Measurements from ENCODE around the gene BCAS3.

The BCAS3 gene

DNA sequence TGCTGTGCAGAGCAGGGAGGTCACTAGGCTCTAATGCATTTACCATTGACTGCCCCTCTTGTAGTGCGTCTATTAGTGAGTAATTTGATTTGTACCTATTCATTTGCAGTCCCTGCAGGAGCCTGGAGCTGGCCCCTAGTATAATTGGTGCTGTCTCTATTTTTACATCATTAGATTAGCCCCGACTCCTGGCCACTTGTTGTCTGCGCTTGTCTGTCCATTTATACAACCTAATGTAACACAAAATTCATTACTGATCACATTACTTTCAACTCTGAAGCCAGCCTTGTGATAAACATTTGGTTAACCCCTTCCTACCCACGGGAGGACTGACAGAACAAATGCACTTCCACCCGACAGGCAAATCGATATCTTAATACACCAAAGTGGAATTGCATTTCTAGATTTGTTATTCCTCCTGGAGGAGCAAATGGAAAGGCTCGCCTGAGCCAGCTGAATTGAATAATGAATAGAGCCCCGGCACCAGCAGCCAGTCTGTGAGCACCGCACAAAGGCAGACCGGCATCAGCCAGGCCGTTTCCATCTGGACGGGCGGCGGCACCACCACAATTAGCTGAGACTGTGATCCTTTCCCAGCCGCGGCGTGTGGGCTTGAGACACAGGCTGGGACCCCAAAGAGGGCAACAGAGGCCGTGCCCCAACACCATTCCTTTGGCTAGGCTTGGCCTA is 703.3 kb downstream of the BCAS3 start:
- DNase-seq: no peak

DNA sequence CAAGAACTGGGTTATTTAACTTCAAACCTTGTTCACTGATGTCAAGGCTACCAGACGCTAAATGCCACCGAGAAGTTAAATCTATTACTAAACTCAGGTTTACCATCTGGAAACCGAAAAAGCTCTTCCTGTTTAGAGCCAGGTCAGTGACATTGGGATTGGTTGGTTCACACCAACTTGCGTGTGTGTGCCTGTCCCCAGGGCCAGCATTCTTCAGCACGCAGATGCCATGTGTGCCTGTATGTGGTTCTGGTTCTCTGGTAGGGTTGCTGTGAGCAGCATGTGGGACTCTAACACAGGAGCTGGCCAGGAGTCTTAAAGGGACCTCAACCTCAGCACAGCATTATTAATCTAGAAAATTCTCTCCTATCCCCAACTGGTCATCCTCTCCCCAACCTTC is 703.9 kb downstream of the BCAS3 start:
- DNase-seq: no peak

DNA sequence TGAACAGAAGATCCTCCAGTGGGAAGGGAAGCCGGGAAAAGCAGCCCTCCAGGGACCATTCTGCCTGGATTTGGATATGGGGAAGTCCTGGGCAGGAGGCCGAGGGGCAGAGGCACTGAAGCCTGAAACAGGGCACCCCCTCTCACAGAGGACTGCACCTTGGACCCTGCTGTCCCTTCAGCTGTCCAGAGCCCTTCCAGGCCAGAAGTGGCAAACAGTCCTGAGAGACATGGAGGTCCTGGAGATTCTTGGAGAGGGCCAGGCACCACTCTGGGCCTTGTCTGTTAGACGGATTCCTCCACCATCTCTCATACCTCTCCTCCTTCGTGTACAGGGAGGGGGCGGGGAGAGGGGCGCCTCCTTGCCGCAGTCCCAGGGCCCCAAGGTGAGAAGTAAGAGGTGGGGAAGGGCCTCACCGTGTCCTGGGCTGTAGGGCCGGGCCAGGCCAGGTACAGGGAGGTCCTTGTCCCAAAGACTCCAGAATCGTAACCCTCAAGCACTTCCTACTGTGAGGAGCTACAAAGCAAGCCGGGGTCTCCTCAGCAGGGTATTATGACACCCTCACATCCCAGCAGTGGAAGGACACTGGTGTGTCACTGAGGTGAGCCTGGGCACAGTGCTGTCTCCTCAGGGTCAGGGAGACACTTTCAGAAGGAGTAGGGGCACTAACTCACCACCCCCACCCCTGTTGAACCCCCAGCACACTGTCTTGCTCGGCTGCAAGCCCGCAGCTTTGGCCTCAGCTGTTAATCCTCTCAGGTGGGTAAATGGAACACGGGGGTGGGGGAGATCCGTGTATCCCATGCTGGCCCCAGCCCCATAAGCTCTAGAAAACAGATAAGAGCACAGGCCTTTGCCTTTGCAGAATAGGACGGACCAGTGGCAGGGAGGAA is 705.4 kb downstream of the BCAS3 start:
- DNase-seq: no peak

DNA sequence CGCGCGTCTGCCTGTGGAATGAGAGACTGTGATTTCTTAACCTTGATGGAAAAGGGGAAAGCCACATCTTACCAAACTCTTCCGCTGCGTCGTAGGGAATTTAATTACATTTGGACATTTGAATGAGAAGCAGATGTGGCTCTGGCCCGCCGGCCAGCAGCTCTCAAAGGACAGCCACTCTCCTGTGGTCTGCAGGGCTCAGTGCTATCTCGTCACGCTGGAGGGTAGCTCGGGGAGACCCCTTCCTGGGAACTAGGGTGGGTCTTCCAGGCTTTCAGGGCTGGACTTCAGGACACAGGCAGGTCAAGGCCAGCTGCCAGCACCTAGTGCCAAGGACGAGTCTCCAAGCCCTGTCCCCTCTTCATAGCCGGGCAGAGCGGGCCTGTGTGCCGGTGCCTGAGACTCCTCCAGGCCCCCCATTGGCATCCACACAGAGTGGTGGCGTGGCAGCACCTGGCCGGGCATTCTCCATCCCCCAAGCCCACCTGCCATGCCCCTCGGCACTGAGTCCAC is 706.1 kb downstream of the BCAS3 start:
- no peak for DNase-seq

DNA sequence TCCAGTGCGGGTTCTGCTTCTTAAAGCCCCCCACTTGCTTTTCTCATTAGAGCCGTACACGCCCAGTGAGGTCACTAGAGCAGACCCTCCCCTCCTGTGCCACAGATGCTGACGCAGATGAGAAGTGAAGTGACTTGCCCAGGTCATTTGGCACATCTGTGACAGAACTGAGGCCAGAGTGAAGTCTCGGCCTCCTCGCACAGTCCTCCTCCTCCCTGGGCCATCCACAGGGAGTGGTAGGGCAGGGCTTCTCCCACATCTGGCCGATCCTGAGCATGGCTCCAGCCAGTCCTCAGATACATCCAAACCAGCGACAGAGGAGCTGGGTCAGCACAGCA is 706.7 kb downstream of the BCAS3 start:
- no peak for DNase-seq

DNA sequence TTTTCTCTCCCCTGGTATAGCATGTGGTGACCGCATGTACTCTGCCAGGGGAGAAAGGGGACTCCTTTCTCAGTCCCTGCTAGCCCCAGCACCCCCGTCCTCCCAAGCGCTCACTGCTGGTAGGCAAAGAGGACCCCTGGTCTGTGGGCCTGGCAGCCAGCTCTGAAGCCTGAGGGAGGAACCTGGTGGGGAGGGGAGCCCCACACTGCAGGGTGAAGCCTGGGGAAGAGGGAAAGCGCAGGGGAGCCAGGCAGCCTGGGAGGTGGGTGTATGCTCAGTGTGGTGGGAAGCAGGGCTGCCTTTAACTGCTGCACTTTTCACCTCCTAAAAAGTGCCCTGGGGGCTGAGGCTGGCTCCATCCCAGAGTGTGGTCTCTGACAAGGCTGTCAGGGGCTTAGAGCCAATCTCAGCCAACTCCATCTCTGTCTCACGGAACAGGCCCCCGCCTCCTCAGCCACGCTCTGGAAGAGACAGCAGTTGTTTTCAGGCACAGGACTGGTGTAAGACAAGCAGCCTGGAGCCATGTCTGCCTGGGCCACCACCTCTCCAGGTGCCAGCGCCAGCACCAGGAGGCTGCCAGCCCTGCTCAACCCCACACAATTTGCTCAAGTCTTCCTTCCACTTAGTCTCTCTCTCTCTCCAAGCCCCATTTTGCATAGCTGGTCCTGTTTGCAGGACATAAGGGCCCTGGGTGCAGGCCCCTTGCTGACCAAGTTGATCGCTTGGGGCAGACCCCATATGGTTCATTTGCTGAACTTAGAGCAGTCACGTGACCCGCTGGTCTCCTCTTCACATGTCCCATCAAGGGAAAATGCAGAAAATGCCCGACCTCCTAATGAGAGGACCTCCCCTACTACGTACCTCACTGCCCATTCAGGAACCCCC is 707.3 kb downstream of the BCAS3 start:
- DNase-seq: no peak

DNA sequence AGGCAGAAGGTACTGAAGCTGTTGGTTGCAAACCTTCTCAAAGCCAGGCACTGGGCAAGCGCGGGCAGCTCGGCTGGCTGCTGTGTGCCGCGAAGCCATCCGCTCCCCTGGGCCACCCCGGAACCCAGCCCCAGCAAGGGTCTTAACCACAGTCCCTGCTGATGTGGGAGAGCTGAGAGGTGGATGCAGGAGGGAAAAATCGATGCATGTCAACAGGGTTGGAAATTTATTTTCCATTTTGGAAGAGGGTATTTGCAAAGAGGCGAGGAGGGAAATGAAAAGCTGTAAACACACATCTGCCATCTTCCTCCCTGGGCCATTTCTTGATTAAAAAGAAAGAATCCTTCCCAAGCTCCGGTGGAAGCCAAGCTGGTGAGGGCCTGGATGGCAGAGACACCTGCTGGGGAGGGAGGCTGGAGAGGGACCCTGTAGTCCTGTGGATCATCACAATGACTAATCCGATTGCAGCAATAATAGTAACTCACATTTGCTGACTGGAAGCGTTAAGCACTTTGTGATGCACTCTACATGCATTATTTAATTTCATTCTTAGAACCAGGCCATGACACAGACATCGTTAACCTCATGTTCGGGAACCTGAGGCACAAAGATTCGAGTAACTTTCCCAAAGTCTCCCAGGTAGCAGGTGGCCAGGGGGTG is 708.1 kb downstream of the BCAS3 start:
- no peak for DNase-seq

DNA sequence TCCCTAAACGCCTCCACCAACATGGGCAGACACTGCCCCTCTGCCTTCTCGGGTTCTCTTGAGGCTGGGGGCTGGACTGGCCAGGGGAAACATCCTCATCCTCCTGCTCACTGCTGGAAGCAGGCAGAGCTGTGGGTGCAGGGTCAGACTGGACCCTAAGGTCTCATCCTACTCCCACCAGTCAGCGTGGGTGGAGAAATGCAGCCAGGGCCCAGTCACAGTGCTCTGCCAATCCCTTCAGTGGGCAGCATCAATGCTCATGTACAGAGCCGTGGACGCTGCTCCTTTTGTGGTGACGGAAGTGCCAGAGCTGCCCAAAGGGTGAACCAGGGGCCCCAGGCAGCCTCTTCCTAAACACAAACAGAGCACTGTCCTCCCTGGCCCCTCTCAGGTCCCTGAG is 708.6 kb downstream of the BCAS3 start:
- DNase-seq: no peak

DNA sequence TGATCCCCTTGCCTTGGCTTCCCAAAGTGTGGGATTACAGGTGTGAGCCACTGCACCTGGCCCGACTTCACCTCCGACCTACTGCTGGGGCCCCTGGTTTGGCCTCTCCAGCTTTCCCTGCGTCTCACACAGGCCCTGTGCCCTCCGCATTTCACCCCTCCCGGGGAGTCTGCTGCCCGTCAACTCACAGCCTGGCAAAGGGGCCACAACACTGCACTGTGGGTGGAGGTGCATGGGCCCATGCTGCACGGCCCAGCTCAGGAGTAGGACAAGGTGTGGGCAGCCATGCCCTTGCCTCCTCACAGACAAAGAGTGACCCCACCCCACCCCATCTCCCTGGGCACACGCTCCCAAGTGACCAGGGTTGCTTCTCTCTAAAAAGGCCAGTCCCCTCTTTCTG is 709.4 kb downstream of the BCAS3 start:
- DNase-seq: no peak

DNA sequence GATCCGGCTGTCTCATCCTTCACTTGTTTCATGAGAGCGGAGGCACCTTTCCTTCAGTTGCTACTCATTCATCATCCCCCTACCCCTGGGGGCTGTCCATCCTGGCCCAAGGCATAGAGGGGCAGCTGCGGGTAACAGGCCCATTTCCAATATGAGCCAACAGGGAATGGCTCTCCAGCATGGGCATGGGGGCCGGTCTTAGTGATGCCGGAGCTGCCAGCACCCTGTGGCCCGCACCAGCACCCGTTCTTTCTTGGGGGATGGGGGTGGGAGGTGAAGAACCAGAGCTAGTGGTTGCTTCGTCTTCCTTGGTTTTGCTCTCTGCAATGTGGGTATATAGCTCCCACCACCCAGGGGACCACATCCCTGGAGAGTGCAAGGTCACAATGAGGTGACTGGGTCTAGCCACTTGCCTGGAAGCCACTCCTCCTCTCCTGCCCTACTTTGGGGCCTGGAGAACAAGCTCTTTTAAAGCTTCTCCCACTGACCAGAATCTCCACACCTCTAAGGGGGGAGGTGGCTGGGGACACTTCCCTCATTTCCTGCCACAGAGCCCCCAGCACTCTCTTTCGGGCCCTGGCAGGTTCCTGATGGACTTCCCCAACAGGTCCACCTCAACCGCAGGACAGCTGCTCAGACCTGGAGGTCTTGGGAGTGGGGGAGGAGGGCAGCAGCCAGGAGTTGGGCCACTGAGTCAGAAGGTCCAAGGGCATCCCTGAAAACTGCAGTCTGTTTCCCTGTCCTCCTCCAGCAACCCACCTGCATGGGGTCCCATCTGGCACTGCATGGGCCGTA is 710.1 kb downstream of the BCAS3 start:
- DNase-seq: no peak

DNA sequence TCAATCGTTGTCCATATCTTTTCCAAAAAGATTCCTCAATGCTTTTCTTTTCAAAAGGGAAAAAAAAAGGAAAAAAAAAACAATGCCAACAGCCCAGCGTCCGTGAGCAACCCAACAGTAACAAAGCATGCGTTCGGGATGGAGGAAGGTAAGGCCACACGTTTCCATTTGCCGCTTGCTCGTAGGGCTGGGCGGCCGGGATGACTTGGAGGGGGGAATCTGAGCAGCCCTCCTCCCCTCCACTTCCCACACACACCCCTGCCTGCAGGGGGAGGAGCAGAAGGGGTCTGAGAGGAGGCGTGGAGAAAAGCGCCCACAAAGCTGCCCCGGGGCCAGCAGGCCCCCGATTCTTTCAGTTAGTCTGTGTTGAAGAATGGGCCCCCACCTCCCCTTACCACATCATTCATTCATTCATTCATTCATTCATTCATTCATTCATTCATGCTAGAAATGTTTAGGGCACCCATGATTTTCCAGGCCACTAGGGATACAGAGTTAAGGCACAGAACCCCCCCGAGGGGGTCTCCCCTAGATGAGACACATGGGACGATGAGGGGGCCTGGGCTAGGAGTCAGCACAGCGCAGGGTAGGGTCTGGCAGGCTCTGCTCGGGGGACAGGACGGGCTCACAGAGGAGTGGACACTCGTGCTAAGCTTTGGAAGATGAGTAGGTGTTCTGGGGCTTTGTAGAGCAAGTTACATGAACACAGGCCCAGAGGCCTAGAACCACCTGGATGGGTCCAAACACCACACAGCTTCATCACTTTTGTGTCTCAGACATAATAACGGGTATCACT is 711.1 kb downstream of the BCAS3 start:
- DNase-seq: no peak

DNA sequence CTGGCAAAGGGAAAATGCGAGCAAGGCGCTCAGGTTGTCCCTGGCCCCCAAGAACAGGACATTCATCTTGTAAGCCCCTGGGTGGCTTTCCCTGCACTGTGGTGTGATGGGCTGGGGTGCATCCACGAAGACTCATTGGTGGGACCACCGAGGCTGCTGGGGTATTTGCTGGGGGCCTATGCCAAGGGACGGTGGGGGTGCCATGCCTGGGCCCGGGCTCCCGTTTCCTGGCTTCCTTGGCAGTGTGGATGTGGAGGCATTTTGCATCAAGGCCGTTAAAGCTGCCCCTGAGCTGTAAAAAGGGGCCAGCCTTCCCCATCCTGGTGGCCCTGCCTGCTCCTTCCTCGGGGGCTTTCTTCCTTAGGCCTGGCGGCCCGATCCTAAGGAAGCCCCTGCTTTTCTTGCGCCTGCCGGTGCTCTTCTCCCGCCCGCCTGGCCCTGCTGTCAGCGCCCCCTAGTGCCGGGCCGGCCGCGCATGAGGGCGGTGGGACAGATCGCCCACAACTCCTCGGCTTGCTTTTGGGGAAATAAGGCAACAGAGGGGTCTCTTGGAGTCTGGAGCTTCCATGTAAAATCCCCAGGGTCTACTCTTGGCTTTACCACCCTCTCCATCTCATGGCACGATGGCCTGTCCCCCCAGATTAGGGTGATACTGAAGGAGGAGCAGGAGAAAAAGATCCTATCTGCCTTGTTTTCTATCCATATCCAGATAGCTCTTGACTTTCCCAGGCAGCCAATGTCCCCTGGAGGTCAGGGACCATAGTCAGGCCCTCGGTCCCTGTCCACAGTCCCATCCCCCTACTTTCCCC is 712.2 kb downstream of the BCAS3 start:
- DNase-seq: peak in 1 of 4 experiments; percentile 39

DNA sequence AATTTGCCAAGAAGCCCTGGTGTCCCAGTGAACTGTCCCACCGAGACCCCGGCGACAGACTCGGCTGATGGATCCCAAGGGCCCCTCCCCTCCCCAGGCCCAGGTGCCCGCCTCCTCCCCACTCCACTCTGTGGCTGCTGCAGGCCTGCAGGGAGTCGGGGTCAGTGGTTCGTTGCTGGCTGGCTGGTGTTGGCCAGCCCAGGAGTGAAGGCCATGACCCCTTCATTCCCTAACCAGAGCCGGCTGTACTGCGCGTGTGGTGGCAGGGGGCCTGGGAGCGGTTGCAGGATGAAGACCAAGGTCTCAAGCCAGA is 712.8 kb downstream of the BCAS3 start:
- no peak for DNase-seq

DNA sequence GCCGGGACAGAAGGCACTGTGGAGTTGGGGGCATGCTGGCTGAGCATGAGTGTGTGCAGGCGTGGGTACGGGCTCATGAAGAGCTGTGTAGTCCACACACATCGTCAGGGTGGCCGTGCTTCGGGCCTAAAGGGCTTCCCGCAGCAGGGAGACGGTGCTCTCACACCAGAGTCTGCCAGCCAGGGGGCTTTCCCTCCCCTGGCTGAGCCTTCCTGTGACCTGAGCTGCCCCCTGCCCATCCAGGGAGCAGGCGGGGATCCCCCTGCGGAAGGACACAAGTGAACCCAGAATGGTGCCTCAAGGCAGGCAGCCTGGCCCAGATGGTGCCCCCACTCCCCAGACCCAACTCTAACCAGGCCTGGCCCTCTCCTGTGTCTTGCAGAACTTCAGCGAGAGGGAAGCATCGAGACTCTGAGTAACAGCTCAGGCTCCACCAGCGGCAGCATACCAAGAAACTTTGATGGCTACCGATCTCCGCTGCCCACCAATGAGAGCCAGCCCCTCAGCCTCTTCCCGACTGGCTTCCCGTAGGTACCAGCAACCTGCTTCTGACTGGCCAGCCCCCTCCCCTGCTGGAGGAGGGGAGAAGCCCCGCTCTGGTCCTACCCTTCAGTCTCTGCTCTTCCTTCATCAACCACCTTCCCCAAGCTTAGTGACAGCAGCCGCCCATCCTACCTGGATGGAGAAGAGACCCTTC is 714.1 kb downstream of the BCAS3 start:
- no peak for DNase-seq

DNA sequence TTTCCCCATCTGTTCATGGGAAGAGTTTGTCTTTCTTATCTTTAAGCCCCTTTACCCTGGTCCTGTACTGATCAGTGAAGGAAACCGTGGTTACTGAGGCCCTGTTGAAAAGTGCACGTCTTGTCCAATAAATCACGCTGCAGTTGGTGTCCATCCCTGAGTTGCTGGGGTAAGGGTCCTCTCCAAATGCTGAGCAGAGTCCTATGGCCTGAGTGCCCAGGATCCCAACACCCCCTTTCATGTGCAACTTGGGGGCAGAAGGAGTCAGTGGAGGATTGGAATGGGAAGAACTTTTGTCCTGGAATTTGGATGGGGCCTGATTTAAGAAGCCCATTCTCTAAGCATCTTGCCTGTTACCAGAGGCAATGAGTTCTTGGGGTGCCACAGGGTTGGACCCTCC is 715.0 kb downstream of the BCAS3 start:
- DNase-seq: no peak

DNA sequence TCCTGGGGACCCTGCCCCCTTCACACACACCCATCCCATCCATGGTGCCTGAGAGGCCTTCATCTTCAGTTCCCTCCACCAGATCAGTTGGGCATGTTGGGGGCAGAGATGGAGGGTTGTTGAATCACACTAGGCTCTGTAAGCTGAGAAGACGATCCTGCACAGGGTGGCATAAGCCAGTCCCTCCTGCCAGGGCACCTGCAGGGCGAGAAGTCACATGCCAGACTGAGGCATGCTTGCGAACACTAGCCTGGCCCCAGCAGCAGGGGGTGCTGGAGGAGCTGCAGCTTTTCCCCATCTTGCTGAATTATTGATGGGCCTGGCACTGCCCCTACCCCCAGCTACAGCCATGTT is 715.9 kb downstream of the BCAS3 start:
- DNase-seq: no peak

DNA sequence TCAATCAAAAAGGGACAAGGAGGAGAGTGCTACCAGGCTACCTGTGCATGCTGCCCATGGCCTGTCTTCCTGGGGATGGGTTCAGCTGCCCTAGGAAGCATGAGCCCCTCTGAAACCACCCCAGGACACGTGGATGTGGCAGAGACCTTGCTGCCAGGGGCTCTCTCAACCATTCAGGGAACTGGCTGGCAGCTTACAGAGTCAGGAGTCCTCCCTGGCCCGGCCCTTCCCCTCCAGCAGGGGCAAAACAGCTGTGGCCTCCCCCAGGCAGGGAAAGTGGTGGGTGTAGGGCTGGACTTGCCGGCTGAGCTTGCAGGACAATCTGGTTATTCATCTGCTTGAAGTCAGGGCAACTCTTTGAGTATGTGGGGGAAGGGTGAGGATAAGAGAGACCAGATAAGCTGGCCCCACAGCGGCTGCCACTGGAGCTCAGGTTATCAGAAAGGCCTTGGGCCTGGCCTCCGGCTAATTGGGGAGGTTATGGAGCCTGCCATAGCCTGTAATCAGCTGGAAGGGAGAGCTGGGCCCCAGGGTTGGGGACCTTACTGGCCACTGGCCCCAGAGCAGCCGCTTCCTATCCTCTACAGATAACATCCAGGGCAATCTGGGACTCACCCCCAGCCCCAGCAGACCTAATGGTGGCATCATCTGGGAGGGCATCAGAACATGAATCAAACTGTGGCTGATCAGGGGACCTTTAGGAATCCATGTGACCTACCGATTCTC is 716.4 kb downstream of the BCAS3 start:
- DNase-seq: no peak

DNA sequence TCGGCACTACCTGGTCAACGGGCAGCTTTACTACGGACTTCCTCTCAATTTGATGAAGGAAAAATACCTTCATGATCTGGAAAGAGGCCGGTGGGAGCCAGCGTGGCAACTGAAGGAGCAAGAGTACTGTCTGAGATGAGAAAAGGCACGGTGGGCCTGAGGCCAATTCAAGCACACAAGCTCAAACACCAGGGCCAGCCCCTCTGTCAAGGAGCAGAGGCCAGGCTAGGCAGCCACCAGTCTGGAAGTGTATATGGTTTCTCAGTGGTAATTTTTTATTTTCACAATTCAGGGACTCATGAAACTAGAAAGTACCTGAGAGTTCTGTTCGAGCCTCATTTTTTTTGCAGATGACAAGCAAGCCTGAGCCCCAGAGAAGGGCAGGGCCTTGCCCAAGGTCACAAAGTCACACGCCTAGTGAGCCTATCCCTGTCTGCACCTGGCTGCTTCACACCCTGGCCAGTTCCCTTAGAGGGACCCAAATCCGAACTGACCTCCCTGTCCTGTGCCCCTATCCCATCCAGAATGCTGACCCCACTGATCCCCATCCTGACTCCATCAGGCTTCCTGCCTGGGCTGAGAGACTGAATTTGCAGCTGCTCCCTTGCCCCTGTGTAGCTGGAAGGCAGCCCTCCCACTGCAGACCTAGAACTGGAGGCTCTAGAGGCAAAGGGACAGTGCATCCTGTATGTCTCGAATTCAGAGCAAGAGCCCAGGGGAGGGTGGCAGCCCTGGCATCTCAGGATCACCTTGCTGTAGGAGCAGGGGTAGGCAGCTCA is 717.2 kb downstream of the BCAS3 start:
- DNase-seq: no peak
